ENCODE results near the gene CD274. TPM values are rescaled to one million over a fixed set of nuclear protein-coding genes. Genes with fewer than 3 reads are reported as not detected.
"Not testable (repeated sequence)": the region's sequence is repeated elsewhere in the genome, so short reads cannot be mapped to it uniquely, and the experiment has no call there.

Gene CD274
- total RNA-seq, 3 donors from 2014 or later: 2.6 to 5.4 (median 3.4) TPM

DNA sequence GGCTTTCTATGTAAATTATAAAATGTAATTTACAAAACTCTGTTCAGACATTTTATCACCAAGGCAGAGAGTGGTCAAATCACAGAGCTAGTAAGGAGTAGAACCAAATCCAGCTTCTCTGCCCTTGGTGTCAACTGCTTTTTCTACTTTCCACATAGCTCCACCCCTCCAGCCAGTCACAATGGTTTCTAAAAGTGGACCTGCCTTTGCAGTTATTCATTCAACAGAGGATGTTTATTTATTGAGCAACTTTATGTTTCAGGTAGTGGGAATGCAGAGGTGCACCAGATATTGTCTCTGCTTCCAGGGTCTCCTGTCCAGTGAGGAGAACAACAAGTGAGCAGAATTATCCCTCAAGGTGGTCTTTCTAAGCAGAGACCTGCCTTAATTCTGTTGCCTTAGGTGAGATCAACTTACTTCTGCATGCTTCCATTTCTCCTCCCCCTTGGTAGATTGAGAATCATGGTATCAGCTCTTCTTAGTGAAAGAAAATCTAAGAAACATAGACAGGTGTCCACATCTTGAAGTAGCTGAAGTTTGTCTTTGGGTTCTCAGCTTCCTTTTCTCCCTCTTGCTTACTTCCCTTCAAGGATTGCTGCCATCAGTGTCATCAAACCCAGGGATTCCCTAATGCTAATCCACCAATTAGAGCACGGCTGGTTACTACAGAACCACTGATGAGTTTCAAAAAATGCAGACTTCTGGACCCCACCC lies 42.8 kb downstream of the CD274 start:
- H3K9me3 ChIP-seq: no peaks in the 10 kb centered on the region
- intact Hi-C loops (cut with DNase I, micrococcal nuclease): no loop called here
- H3K4me3 ChIP-seq: no peak overlapping the region
- H3K4me1 ChIP-seq (ENCODE audit: low read depth): no peaks in the 10 kb centered on the region
- no peak for DNase-seq
- no peak for ATAC-seq
- no peaks in the 10 kb centered on the region for H3K36me3 ChIP-seq (ENCODE audit: low read depth)
- TF ChIP-seq, protein P1, sequence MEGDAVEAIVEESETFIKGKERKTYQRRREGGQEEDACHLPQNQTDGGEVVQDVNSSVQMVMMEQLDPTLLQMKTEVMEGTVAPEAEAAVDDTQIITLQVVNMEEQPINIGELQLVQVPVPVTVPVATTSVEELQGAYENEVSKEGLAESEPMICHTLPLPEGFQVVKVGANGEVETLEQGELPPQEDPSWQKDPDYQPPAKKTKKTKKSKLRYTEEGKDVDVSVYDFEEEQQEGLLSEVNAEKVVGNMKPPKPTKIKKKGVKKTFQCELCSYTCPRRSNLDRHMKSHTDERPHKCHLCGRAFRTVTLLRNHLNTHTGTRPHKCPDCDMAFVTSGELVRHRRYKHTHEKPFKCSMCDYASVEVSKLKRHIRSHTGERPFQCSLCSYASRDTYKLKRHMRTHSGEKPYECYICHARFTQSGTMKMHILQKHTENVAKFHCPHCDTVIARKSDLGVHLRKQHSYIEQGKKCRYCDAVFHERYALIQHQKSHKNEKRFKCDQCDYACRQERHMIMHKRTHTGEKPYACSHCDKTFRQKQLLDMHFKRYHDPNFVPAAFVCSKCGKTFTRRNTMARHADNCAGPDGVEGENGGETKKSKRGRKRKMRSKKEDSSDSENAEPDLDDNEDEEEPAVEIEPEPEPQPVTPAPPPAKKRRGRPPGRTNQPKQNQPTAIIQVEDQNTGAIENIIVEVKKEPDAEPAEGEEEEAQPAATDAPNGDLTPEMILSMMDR (IDR thresholded peaks at IDR 0.05): no peak

DNA sequence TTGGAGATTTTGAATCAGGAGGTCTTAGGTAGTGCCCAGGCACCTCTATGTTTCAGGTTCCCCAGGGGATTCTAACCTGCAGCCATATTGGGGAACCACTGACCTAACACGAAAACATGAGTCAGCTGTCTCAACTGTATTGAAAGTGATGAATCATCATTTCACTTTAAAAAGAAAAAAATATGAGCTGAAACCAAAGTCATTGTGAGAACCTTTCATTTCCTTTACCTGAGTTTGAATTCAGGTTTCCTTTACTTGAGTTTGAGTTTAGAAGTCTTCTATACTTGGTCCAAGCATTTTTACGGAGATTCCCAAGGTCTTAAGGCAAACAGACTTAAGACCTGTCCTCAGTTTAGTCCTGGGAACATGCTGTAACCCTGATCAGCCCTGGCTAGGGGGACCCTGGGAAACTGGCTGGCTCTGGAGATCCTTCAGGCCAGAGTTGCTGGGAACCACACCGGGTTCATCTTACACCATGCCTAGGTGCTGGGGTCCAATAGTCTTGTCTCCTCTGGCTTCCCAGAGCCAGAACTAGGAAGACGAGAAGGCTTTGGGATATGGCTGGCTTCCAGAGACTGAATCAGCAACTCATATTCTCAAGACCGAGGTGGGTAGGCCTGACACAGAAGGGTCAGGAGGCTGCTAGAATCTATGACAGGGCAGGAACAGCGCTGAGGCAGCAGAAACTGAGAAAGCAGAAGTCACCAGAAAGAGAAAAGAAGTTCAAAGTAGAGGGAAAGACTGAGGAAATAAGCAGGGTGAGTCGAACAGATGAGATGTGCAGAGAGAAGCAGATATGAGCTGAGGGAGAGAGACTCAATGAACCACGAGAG lies 43.6 kb downstream of the CD274 start:
- ATAC-seq (peak; percentile 62), DNase-seq (peak in 1 of 3 donors; percentile 41)
- intact Hi-C loops (cut with DNase I, micrococcal nuclease): no loop called here
- Histone ChIP-seq H3K4me1 (ENCODE audit: low read depth) (no peaks in the 10 kb centered on the region), H3K4me3 (no peak overlapping the region), H3K36me3 (ENCODE audit: low read depth) (no peaks in the 10 kb centered on the region), H3K9me3 (no peaks in the 10 kb centered on the region)
- TF ChIP-seq, protein P1 (IDR thresholded peaks at IDR 0.05): no peak

DNA sequence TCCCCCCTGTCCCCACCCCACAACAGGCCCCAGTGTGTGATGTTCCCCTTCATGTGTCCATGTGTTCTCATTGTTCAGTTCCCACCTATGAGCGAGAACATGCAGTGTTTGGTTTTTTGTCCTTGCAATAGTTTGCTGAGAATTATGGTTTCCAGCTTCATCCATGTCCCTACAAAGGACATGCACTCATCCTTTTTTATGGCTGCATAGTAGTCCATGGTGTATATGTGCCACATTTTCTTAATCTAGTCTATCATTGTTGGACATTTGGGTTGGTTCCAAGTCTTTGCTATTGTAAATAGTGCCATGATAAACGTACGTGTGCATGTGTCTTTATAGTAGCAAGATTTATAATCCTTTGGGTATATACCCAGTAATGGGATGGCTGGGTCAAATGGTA lies 44.4 kb downstream of the CD274 start:
- H3K4me1 ChIP-seq (ENCODE audit: low read depth); DNase-seq; intact Hi-C loops (cut with DNase I, micrococcal nuclease); H3K36me3 ChIP-seq (ENCODE audit: low read depth); H3K4me3 ChIP-seq; ATAC-seq; H3K9me3 ChIP-seq: not testable (repeated sequence)

DNA sequence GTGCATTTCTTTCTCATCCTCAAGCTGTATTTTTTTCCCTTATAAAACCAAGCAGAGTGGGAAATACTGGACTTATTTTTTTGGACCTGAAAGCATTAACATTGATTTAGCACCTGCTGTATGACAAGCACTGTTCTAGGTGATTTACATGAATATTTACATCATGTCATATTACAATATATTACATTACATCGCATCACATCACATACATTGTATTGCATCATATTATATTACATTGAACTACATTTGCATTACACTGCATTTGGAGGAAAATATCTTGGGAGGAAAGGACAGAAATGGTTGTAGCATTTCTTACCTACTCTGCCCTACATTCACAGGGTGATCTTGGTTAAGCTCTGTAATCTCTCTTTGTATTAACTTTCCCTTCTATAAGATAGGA lies 48.8 kb downstream of the CD274 start:
- Histone ChIP-seq H3K9me3 (no peaks in the 10 kb centered on the region), H3K4me1 (ENCODE audit: low read depth) (no peaks in the 10 kb centered on the region), H3K36me3 (ENCODE audit: low read depth) (no peaks in the 10 kb centered on the region), H3K4me3 (no peak overlapping the region)
- no peak for DNase-seq
- TF ChIP-seq, protein P1 (IDR thresholded peaks at IDR 0.05): no peak
- intact Hi-C loops (cut with DNase I, micrococcal nuclease): no loop called here
- ATAC-seq: no peak

DNA sequence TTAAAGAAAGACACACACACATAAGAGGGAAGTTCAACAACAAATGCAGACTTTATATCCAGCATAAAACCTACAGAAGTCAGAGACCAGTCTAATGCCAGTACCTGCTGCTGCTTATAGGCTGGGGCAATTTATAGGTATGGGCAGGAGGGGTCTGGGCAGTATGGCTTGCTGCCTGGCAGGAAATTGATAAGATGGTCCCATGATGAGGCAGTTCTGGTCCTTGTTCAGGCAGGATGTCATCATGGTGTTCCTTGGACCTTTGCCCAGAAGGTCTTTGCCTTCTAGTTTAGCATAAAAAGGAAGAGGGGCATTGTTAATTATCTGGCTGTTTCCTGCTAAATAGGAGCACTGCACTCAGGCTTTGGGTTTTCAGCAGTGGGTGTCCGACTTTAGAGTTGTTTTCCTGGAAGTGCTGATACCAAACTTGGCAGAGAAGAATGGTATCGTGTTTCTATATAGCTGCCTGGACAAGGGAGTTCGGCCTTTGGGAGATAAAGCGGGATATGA lies 49.6 kb downstream of the CD274 start:
- Histone ChIP-seq H3K9me3 (no peaks in the 10 kb centered on the region), H3K36me3 (ENCODE audit: low read depth) (no peaks in the 10 kb centered on the region), H3K4me1 (ENCODE audit: low read depth) (no peaks in the 10 kb centered on the region), H3K4me3 (no peak overlapping the region)
- TF ChIP-seq, protein P1 (IDR thresholded peaks at IDR 0.05): no peak
- DNase-seq (no peak), ATAC-seq (no peak)
- intact Hi-C loops (cut with DNase I, micrococcal nuclease): no loop called here
